Right lobe of liver (tissue), 4 donors: ENCODE data around the gene AP4M1.

ENCODE experiments used
- CTCF ChIP-seq, 4 donors: fragments of 200-600 bp in 3 of 4; fragments of 450-650 bp in 1 of 4; IDR thresholded peaks; one replicate each; pipeline versions ENCODE4 v1.5.1 to v1.8.0; 2016 to 2022; ENCODE audit warnings: antibody characterized with exemption in 4 of 4, mild to moderate bottlenecking in 2 of 4
- POLR2A ChIP-seq: fragments of 450-650 bp; IDR thresholded peaks from one replicate; pipeline ENCODE4 v1.6.1; 2017; ENCODE audit warnings: antibody characterized with exemption, mild to moderate bottlenecking
- donor health status: DM: no; HTN: no; CAD: no.
- donor health status: DM: no; HTN: no; CAD: no.
- donor health status: DM: no; HTN: yes; CAD: no.

GRCh38 chr7:100126239-100126930, 24.9 kb downstream of the AP4M1 start:
- TF ChIP-seq CTCF (IDR thresholded peaks at IDR 0.05) (no peak), POLR2A (no peak)
